VCaP (cell line): ENCODE measurements around the gene TCF7L1.

ENCODE experiments used
- H3K27ac ChIP-seq: fragments of 450-650 bp; 2 replicates; pipeline ENCODE4 v1.5.1; 2017
- CTCF ChIP-seq: fragments of 450-650 bp; conservative IDR thresholded peaks from 2 replicates; pipeline ENCODE4 v1.5.1; 2017; ENCODE audit warnings: mild to moderate bottlenecking, moderate library complexity

The TCF7L1 gene

GRCh38 chr2:85240055-85240454, 106.9 kb downstream of the TCF7L1 start:
- TF ChIP-seq CTCF: no peak
- no peak overlapping the region for H3K27ac ChIP-seq

GRCh38 chr2:85242321-85242720, 109.1 kb downstream of the TCF7L1 start:
- no peak overlapping the region for H3K27ac ChIP-seq
- TF ChIP-seq CTCF: no peak

GRCh38 chr2:85243101-85244072, 110.2 kb downstream of the TCF7L1 start:
- H3K27ac ChIP-seq: no peak overlapping the region
- peak; percentile 13; the same call in 1 of the 2 replicates for TF ChIP-seq CTCF

GRCh38 chr2:85244828-85245227, 111.6 kb downstream of the TCF7L1 start:
- no peak for TF ChIP-seq CTCF
- H3K27ac ChIP-seq: no peak overlapping the region

- no peak overlapping the region for H3K27ac ChIP-seq
- TF ChIP-seq CTCF: no peak
Measured at GRCh38 chr2:85245891-85246290, 112.7 kb downstream of the TCF7L1 start.

GRCh38 chr2:85246348-85246747, 113.2 kb downstream of the TCF7L1 start:
- TF ChIP-seq CTCF: no peak
- H3K27ac ChIP-seq: no peak overlapping the region

- TF ChIP-seq CTCF: no peak
- no peak overlapping the region; the same call in 1 of the 2 replicates for H3K27ac ChIP-seq
Measured at GRCh38 chr2:85247610-85248009, 114.4 kb downstream of the TCF7L1 start.
